ENCODE measurements around the gene BTN1A1. TPM values are rescaled to one million over a fixed set of nuclear protein-coding genes. Genes with fewer than 3 reads are reported as not detected.

BTN1A1 gene
- total and polyA plus RNA-seq, 9 of the 15 experiments (the other 6 are each of a cell fraction or from before 2014, with no cell fraction given) = 0.01 to 0.15 (median 0.06) TPM; not detected in 4

GRCh38 chr6:26530203-26530602 lies 30.1 kb downstream of the BTN1A1 start:
- peaks cover 4 to 12% of the 10 kb centered on the region in 2 experiments for H3K4me1 ChIP-seq (replicated peaks in 1 of 2; ENCODE audit: control insufficient read depth in 2 of 2, insufficient read depth in 2 of 2, low read length in 2 of 2)
- ChIA-PET CTCF (ENCODE audit: low intra/inter-chr PET ratio) (interaction anchor here (0.6 to 0.7 kb wide), 2 partner anchors 9 to 66 kb away, joined by 3 to 6 read pairs; partner anchors contain the start of gene ABT1), POLR2A (no interaction called here)
- H3K36me3 ChIP-seq (ENCODE audit: control insufficient read depth, insufficient read depth, low read length) = no peaks in the 10 kb centered on the region
- DNase-seq (ENCODE audit: extremely low read depth in 1 of 4, low spot score in 3 of 4) (no peak), ATAC-seq (no peak), FAIRE-seq (no peak)
- H3K9me3 ChIP-seq (replicated peaks; ENCODE audit: control insufficient read depth, insufficient read depth, low read depth, low read length) = no peaks in the 10 kb centered on the region
- H3K27me3 ChIP-seq (ENCODE audit: control insufficient read depth in 2 of 2, insufficient read depth in 2 of 2, low read length in 2 of 2) = no peaks in the 10 kb centered on the region
- no peak overlapping the region for H2AFZ ChIP-seq (ENCODE audit: low read depth, low read length)
- no peaks in the 10 kb centered on the region for H3K9me1 ChIP-seq (ENCODE audit: control insufficient read depth, insufficient read depth, low read length)
- no peaks in the 10 kb centered on the region for H4K20me1 ChIP-seq (replicated peaks; ENCODE audit: control insufficient read depth, insufficient read depth, low read length)
- TF ChIP-seq BHLHE40 (IDR thresholded peaks at IDR 0.05; ENCODE audit: low read length) (no peak), THRAP3 (IDR thresholded peaks at IDR 0.05; ENCODE audit: borderline replicate concordance) (no peak), PCBP2 (IDR thresholded peaks at IDR 0.05; ENCODE audit: low read depth, low read length, poor library complexity, severe bottlenecking) (no peak), ZNF124 (CRISPR knock-in tag; IDR thresholded peaks at IDR 0.05) (no peak), BDP1 (IDR thresholded peaks at IDR 0.05; ENCODE audit: insufficient read depth, insufficient read length) (no peak), ZNF76 (CRISPR knock-in tag; IDR thresholded peaks at IDR 0.05; ENCODE audit: borderline replicate concordance) (no peak), GTF2A2 (tag; IDR thresholded peaks at IDR 0.05) (no peak), FIP1L1 (IDR thresholded peaks at IDR 0.05; ENCODE audit: low read depth, low read length, poor library complexity, severe bottlenecking) (no peak), ZNF609 (CRISPR knock-in tag; IDR thresholded peaks at IDR 0.05; ENCODE audit: borderline replicate concordance) (no peak)
- TF ChIP-seq, protein P1, sequence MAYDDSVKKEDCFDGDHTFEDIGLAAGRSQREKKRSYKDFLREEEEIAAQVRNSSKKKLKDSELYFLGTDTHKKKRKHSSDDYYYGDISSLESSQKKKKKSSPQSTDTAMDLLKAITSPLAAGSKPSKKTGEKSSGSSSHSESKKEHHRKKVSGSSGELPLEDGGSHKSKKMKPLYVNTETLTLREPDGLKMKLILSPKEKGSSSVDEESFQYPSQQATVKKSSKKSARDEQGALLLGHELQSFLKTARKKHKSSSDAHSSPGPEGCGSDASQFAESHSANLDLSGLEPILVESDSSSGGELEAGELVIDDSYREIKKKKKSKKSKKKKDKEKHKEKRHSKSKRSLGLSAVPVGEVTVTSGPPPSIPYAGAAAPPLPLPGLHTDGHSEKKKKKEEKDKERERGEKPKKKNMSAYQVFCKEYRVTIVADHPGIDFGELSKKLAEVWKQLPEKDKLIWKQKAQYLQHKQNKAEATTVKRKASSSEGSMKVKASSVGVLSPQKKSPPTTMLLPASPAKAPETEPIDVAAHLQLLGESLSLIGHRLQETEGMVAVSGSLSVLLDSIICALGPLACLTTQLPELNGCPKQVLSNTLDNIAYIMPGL (CRISPR knock-in tag; IDR thresholded peaks at IDR 0.05) = no peak
- TF ChIP-seq, protein P2, sequence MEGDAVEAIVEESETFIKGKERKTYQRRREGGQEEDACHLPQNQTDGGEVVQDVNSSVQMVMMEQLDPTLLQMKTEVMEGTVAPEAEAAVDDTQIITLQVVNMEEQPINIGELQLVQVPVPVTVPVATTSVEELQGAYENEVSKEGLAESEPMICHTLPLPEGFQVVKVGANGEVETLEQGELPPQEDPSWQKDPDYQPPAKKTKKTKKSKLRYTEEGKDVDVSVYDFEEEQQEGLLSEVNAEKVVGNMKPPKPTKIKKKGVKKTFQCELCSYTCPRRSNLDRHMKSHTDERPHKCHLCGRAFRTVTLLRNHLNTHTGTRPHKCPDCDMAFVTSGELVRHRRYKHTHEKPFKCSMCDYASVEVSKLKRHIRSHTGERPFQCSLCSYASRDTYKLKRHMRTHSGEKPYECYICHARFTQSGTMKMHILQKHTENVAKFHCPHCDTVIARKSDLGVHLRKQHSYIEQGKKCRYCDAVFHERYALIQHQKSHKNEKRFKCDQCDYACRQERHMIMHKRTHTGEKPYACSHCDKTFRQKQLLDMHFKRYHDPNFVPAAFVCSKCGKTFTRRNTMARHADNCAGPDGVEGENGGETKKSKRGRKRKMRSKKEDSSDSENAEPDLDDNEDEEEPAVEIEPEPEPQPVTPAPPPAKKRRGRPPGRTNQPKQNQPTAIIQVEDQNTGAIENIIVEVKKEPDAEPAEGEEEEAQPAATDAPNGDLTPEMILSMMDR (IDR thresholded peaks at IDR 0.05 in 2 of 3, conservative IDR thresholded peaks at IDR 0.05 in 1 of 3; ENCODE audit: insufficient read depth in 2 of 3, low read depth in 1 of 3, low read length in 3 of 3) = no peak
- H3K79me2 ChIP-seq (ENCODE audit: control insufficient read depth, insufficient read depth, low read length) = peaks cover 2% of the 10 kb centered on the region; the same call in 1 of the 3 replicates
- no peak overlapping the region for H3K9ac ChIP-seq (ENCODE audit: insufficient read depth in 1 of 2, low read depth in 2 of 2, low read length in 2 of 2)
- H3K27ac ChIP-seq (ENCODE audit: extremely low read depth, low read depth, low read length) = no peak overlapping the region
- intact Hi-C loops (cut with micrococcal nuclease) (no loop called here), in situ Hi-C loops (cut with MboI) (no loop called here)
- no TSS peak for BruUV-seq (replicated peaks)
- H3K4me2 ChIP-seq (ENCODE audit: insufficient read depth, low read length) = no peak overlapping the region
- H3K4me3 ChIP-seq = no peak overlapping the region
- WGBS (ENCODE audit: insufficient coverage, low coverage, missing lambda C conversion rate) = 78% methylated on average over 2 of the region's 2 CpGs
